Activated naive CD8-positive, alpha-beta T cell (primary cell): Measurements from ENCODE around the gene WDR37.

Experiments used
- H3K27ac Mint-ChIP-seq: one replicate; pipeline ENCODE4 v1.8.0; 2021; ENCODE audit warnings: mixed read lengths
- H3K27me3 Mint-ChIP-seq: one replicate; pipeline ENCODE4 v1.8.0; 2021; ENCODE audit warnings: mixed read lengths
- H3K36me3 Mint-ChIP-seq: one replicate; pipeline ENCODE4 v1.8.0; 2021; ENCODE audit warnings: mixed read lengths
- H3K4me1 Mint-ChIP-seq: one replicate; pipeline ENCODE4 v1.8.0; 2021; ENCODE audit warnings: low read depth, mixed read lengths
- H3K4me3 Mint-ChIP-seq: one replicate; pipeline ENCODE4 v1.8.0; 2021; ENCODE audit warnings: mild to moderate bottlenecking, mixed read lengths
- H3K9me3 Mint-ChIP-seq: one replicate; pipeline ENCODE4 v1.8.0; 2021; ENCODE audit warnings: low read depth, mixed read lengths

WDR37 gene

GRCh38 chr10:1130226-1130625, 74.0 kb downstream of the WDR37 start:
- H3K9me3 Mint-ChIP-seq = no peaks in the 10 kb centered on the region
- peaks cover 13% of the 10 kb centered on the region for H3K36me3 Mint-ChIP-seq
- peaks cover 15% of the 10 kb centered on the region for H3K4me1 Mint-ChIP-seq
- H3K27ac Mint-ChIP-seq = no peak overlapping the region
- no peaks in the 10 kb centered on the region for H3K27me3 Mint-ChIP-seq
- no peak overlapping the region for H3K4me3 Mint-ChIP-seq

GRCh38 chr10:1130995-1131790, 75.0 kb downstream of the WDR37 start:
- Mint-ChIP-seq H3K27me3 (no peaks in the 10 kb centered on the region), H3K9me3 (no peaks in the 10 kb centered on the region), H3K4me3 (no peak overlapping the region), H3K4me1 (peaks cover 15% of the 10 kb centered on the region), H3K27ac (no peak overlapping the region), H3K36me3 (peaks cover 10% of the 10 kb centered on the region)

- Mint-ChIP-seq H3K27me3 (no peaks in the 10 kb centered on the region), H3K4me3 (no peak overlapping the region), H3K27ac (no peak overlapping the region), H3K9me3 (no peaks in the 10 kb centered on the region), H3K4me1 (peaks cover 15% of the 10 kb centered on the region), H3K36me3 (peaks cover 10% of the 10 kb centered on the region)
Observed at GRCh38 chr10:1132584-1132983, 76.4 kb downstream of the WDR37 start.

DNA sequence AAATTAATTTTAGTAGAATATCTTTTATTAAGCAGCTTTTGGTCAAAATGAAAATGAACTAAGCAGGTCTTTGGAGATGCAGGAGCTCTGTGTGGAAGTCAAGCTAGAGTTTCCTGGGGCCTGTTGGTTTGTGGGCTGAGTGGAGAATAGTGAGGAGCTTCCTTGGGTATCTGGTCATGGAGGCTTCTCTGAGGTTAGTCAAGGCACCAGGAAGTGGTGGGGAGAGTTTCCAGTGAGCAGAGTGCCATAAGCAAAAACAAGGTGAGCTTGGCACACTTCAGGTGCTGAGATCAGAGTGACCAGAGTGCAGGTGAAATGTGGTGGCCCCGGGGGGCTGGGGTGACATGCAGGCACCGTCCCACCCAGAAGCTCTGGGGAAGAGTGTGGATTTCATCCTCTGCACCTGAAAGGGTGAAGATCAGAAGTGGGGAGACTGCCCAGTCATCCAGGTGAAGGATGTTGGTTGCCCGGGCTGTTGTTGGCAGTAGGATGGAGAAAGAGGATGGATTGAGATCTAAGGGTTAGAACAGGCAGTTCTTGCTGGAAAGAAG, 77.4 kb downstream of the WDR37 start:
- H3K4me3 Mint-ChIP-seq = no peak overlapping the region
- H3K27ac Mint-ChIP-seq = peak overlapping the region; percentile 67
- peaks cover 5% of the 10 kb centered on the region for H3K9me3 Mint-ChIP-seq
- no peaks in the 10 kb centered on the region for H3K27me3 Mint-ChIP-seq
- peaks cover 15% of the 10 kb centered on the region for H3K4me1 Mint-ChIP-seq
- peaks cover 13% of the 10 kb centered on the region for H3K36me3 Mint-ChIP-seq

DNA sequence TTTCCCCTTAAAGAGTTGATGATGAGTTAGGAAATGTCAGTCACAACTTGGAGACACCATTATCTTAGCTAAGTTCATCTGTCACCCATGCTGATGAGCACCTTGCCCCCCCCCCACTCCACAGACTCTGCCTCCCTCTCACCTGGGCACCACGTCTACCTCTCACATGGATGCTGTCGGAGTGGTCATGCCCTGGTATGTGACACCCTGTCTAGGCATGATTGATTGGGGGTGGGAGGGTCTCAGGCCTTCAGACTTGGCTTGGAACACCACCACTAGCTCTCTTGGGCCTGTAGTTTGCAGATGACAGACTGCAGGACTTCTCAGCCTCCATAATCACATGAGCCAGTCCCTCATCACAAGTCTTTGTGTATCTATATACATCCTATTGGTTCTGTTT, 78.0 kb downstream of the WDR37 start:
- H3K36me3 Mint-ChIP-seq = peaks cover 15% of the 10 kb centered on the region
- peaks cover 15% of the 10 kb centered on the region for H3K4me1 Mint-ChIP-seq
- no peak overlapping the region for H3K27ac Mint-ChIP-seq
- H3K9me3 Mint-ChIP-seq = peaks cover 11% of the 10 kb centered on the region
- no peak overlapping the region for H3K4me3 Mint-ChIP-seq
- H3K27me3 Mint-ChIP-seq = no peaks in the 10 kb centered on the region

GRCh38 chr10:1136268-1136667, 80.1 kb downstream of the WDR37 start:
- H3K36me3 Mint-ChIP-seq = peaks cover 13% of the 10 kb centered on the region
- H3K9me3 Mint-ChIP-seq = peaks cover 23% of the 10 kb centered on the region
- H3K4me1 Mint-ChIP-seq = peaks cover 15% of the 10 kb centered on the region
- no peaks in the 10 kb centered on the region for H3K27me3 Mint-ChIP-seq
- H3K27ac Mint-ChIP-seq = no peak overlapping the region
- H3K4me3 Mint-ChIP-seq = no peak overlapping the region

GRCh38 chr10:1137499-1138163, 81.4 kb downstream of the WDR37 start:
- H3K4me1 Mint-ChIP-seq = peaks cover 12% of the 10 kb centered on the region
- H3K4me3 Mint-ChIP-seq = no peak overlapping the region
- peaks cover 13% of the 10 kb centered on the region for H3K36me3 Mint-ChIP-seq
- peaks cover 2% of the 10 kb centered on the region for H3K27me3 Mint-ChIP-seq
- H3K9me3 Mint-ChIP-seq = peaks cover 23% of the 10 kb centered on the region
- H3K27ac Mint-ChIP-seq = no peak overlapping the region

GRCh38 chr10:1138529-1138928, 82.3 kb downstream of the WDR37 start:
- Mint-ChIP-seq H3K4me1 (peaks cover 7% of the 10 kb centered on the region), H3K36me3 (peaks cover 13% of the 10 kb centered on the region), H3K27ac (no peak overlapping the region), H3K27me3 (peaks cover 2% of the 10 kb centered on the region), H3K9me3 (peaks cover 23% of the 10 kb centered on the region), H3K4me3 (no peak overlapping the region)

DNA sequence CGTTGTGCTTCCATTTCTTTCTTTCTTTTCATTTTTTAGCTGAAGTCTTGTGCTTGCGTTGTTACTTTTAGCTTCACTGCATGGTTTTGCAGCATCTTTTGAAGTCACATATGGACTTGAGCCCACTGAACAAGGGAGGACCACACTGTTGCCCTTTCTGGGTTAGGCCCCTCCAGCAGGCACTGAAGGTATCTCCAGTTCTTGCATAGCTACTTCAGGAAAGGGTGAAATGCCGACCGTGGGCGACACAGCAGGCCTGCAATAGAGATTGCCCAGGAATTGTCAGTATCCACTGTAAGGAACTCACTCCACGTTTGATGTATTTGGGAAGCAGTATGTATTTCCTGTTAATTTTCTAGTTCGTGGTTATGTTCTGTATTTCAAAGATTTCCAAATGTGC, 85.1 kb downstream of the WDR37 start:
- Mint-ChIP-seq H3K4me3 (no peak overlapping the region), H3K36me3 (peaks cover 16% of the 10 kb centered on the region), H3K4me1 (no peaks in the 10 kb centered on the region), H3K9me3 (peaks cover 35% of the 10 kb centered on the region), H3K27me3 (peaks cover 7% of the 10 kb centered on the region), H3K27ac (no peak overlapping the region)

DNA sequence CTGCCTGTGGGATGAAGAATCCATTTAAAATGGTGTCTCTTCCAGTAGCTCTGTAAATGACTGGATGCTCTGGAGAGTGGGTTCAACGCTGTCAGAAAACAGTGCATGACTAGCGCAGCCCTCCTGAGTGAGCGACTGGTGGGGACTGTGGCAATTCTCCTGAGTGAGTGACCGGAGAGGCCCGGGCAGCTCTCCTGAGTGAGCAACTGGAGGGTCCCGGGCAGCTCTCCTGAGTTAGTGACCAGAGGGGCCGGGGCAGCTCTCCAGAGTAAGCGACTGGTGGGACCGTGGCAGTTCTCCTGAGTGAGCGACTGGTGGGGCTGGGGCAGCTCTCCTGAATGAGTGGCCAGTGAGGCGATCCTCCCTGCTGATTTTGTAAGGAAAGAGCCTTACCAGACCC, 85.5 kb downstream of the WDR37 start:
- no peak overlapping the region for H3K4me3 Mint-ChIP-seq
- no peak overlapping the region for H3K27ac Mint-ChIP-seq
- H3K9me3 Mint-ChIP-seq = peaks cover 36% of the 10 kb centered on the region
- no peaks in the 10 kb centered on the region for H3K4me1 Mint-ChIP-seq
- peaks cover 17% of the 10 kb centered on the region for H3K36me3 Mint-ChIP-seq
- H3K27me3 Mint-ChIP-seq = peaks cover 7% of the 10 kb centered on the region

DNA sequence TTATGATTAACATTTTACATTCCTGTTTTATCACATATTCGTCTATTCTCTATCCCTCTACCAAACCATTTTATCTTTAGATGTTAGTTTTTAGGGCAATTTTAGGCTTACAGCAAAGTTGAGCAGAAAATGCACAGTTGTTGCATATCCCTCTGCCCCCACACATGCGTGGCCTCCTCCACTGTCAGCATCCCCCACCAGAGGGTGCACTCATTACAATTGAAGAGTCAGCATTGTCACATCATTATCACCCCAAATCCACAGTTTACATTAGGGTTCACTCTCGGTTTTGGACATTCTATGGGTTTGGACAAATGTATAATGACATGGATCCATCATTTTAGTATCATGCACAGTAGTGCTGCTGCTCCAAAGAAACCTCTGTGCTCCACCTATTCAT, 86.4 kb downstream of the WDR37 start:
- Mint-ChIP-seq H3K27ac (no peak overlapping the region), H3K36me3 (peaks cover 22% of the 10 kb centered on the region), H3K9me3 (peaks cover 41% of the 10 kb centered on the region), H3K4me3 (no peak overlapping the region), H3K4me1 (no peaks in the 10 kb centered on the region), H3K27me3 (peaks cover 7% of the 10 kb centered on the region)

DNA sequence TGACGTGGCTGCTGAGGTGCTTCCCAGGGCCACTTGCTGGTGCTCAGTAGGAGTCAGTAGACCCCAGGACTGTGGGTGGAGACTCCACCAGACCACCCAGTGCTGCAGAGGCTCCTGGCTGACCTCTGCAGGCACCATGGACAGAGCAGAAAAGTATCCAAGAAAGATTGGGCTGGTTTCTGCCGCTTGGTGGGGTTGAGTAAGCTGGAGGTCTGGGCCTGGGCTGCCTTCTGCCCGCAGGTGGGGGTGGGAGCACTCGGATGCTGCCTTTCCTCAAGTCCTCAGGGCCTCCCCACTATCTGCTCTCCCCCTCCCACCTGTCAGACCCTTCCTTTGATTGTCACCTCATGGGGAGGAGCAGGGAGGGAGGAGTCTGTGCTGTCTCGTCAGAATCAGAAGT, 91.6 kb downstream of the WDR37 start:
- H3K27me3 Mint-ChIP-seq = peaks cover 10% of the 10 kb centered on the region
- H3K4me3 Mint-ChIP-seq = no peak overlapping the region
- H3K27ac Mint-ChIP-seq = no peak overlapping the region
- peaks cover 18% of the 10 kb centered on the region for H3K9me3 Mint-ChIP-seq
- H3K4me1 Mint-ChIP-seq = peaks cover 6% of the 10 kb centered on the region
- H3K36me3 Mint-ChIP-seq = peaks cover 9% of the 10 kb centered on the region

DNA sequence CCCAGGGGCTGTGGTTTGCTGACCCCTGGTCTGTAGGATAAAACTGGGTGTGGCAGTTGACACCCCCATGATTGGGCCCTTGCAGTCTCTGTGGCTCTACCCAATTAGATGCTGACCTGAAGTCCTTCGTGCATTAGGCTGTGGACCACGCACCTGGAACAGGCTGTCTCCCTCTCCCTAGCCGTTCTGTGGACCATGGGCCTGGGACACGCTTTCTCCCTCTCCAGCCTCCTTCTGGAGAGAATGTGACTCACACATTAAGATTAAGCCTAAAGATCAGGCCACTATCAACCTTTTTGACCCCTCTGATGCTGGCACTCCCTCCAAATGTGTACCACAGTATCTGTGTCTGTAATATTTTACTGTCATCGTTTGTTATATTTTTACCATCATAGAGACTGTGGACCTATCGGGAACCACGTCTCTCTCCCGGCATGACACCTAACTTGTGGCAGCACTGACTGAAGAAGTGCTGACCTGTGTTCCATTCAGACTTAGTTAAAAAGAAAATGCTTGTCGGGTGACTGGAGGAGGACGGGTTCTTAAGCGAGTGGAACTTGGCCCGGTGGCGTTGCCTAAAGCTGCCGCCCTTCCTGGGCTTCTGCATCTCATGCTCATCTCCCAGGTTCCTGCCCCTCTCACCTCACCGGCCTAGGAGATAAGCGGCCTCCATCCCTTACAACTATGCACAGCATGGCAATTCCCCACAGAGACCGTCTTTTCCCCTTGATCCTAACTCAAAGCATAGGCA, 92.8 kb downstream of the WDR37 start:
- H3K36me3 Mint-ChIP-seq = peaks cover 9% of the 10 kb centered on the region
- peaks cover 10% of the 10 kb centered on the region for H3K27me3 Mint-ChIP-seq

DNA sequence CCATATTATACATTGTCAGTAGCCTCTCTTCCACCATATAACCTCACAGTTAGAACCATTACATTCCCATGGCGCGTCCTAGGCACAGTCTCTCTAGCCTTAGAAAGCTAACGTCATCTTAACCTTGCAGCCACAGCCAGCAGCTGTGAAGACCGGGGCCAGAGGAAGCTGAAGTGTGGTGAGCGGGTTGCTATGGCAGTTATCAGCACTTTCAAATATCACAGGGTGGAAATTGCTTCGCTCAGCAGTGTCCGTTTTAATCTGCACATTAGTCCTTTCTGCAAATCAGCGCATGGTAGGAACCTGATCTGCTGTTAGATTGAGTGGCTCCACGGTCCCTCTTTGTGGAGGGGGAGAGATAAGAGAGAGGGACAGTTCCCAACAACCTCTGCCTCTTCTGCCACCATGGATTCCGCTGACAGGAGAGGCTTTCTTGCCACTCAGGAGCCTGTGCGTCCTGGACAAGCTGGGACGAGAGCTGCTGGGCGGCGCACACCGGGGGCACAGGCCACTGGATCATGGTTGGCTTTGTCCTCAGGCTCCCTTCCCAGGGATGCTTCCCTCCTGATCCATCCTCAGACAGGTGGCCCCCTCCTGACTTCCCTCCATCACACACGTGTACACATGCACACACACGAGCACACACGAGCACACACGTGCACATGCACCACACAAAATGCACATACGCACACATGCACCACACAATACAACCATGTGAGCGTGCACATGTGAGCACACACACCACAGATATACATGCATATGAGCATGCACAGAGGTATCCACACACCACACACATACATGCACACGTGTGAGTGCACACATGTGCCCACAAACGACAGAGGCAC, 93.8 kb downstream of the WDR37 start:
- no peak overlapping the region for H3K4me3 Mint-ChIP-seq
- peaks cover 7% of the 10 kb centered on the region for H3K27me3 Mint-ChIP-seq
- no peak overlapping the region for H3K27ac Mint-ChIP-seq
- H3K4me1 Mint-ChIP-seq = peaks cover 6% of the 10 kb centered on the region
- peaks cover 13% of the 10 kb centered on the region for H3K9me3 Mint-ChIP-seq
- H3K36me3 Mint-ChIP-seq = peaks cover 9% of the 10 kb centered on the region

More for the DNA sequence above, 92.8 kb downstream of the WDR37 start:
- Mint-ChIP-seq H3K27ac (no peak overlapping the region), H3K4me3 (no peak overlapping the region), H3K4me1 (peaks cover 6% of the 10 kb centered on the region), H3K9me3 (peaks cover 18% of the 10 kb centered on the region)
